HCEC 1CT (cell line): ENCODE data around the gene LDB3.
"Not testable (repeated sequence)": the region's sequence is repeated elsewhere in the genome, so short reads cannot be mapped to it uniquely, and the experiment has no call there.

Experiments used
- DNase-seq: peaks from one replicate; pipeline ENCODE4 v3.0.0-alpha.2; 2017

The LDB3 gene

GRCh38 chr10:86733260-86733671 lies 65.0 kb downstream of the LDB3 start:
- no peak for DNase-seq

DNA sequence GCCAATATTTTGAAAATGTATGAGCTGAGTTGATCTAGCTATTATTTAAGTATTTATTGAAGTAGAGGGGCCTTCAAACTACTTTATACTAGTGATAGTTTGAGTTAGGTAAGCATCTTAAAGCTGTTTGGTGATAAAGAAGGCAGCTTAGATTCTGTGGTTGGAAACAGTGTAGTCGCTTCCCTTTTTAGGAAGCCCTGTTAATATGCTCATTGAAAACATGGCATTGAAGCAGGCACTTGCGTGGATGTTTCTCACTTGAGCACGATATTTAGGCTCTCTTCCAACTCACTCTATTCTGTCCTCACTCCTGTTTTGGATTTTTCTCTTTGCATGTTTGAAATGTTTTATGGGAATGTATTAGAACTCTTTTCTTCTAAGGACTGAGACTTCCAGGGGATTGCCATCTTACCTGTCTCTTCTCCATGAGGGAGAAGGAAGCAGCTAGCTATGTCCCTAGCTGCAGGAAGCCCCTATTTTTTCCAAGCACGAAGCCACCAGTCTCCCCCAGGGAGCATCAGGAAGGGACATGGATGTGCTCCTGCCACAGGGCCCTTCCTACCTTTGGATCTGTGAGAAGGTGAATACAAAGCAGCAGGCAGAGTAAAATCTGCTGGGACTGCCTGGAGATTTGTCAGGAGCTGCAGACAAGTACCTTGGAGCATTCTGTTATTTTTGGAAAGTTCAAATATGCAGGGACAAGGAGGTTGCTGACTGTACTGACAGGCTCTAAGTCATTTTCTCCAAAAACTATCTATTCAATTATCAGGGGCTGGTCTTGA lies 66.1 kb downstream of the LDB3 start:
- DNase-seq = no peak

GRCh38 chr10:86735278-86735677 lies 67.0 kb downstream of the LDB3 start:
- DNase-seq = not testable (repeated sequence)

DNA sequence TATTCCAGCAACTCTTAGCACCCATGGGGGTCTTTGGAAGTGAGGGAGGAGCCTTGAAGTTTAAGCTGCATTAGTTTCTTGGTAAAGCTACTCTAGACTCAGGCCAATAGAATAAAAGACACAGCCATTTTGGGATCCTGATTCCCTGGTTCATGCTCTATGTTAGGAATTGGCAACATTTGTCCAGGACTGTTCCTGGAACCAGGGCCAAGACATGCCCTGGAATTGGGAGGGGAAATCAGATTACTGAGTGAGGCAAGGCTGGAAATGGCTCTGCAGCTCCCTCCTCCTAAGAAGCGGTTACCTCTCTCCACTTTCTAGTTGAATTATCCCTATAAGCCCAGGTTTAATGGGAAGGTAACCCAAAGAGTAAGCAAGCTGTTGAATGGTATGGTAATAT lies 73.9 kb downstream of the LDB3 start:
- no peak for DNase-seq

DNA sequence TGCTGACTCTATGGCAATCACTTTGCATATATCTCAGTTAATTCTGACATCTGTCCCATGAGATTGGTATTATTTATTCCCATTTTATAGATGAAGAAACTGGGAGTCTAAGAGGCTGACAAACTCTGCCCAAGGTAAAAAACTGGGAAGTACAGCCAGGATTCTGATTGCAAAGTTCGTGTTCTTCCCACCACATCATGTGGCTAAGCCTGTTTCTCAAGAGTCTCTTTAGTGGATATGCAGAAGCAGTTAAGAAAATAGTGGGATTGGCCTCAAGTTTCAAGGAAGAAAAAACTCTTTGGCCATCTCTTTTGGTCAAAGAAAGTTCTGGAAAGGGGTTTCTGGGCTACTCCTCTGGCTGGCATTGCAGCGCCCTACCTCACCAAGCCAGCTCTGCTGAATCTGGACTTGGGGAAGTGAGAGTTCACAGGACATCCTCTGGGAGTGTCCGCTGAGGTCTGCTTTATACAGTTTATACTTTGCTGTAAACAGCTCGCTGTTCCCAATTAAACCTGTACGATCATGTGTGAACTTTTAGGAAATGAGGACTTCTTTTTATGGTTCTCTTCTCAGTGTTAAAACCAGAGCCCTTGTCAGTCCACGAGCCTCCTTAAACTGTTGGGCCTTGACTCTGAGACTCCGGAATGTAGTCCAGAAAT lies 75.9 kb downstream of the LDB3 start:
- no peak for DNase-seq

DNA sequence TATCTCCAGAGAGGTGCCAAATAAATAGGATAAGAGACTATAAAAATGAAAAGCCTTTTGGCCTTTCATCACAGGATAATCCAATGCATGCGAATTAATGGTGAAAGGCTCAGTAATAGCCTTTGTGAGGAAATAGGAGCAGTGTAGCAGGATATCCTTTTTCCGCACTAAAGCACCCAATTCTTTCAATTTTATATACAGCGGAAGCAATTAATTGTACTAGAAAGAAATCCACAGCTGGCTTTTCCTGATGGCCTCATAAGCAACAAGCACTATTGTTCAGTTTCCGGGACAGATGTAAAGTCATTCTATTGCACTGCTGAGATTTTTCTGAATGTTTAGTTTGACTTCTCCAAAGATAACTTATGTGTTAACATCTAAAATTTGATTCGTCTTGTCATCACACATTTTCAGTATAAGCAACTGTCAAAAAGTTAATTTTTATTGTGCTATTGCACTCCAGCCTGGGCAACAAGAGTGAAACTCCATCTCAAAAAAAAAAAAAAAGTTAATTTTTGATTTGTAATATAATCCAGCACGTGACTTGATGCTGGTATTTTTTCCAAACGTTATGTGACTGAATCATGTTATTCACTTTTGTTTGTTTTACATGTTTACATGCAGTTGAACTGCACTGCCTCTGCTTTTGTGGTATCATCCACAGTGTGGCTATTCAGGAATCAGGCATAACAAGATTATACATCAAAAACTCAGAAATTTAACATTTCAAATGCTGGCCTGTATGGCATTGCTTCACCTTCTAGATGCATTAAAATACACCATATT lies 79.7 kb downstream of the LDB3 start:
- DNase-seq = no peak

DNA sequence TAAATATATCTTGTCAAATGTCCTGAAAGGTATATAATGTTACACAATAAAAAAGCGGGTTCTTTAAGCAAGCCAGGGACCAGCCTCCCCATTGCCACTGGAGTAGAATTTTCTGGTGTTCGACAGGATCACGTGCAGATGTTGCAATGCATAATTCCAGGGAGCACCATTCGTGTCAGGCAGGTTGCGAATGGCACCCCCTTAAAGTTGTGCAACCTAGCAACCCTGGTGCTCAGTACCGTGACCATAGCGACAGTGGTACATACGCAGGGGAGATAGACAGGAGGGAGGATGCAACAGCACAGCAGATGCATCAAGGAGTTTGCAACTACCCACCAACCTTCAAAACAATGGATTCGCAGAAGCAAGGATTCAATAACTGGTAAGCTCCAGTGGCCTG lies 81.5 kb downstream of the LDB3 start:
- no peak for DNase-seq

DNA sequence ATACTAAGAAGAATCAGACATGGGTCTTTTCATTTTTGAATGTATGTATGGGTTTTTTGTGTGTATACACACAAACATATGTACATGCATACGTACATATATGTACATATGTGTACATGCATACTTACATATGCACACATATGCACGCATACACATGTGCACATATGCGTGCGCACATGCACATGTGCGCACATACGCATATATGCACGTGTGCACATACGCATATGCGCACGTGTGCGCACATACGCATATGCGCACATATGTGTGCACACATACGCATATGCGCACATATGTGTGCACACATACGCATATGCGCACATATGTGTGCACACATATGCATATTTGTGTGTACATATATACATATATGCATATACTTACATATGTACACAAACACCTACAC lies 83.2 kb downstream of the LDB3 start:
- no peak for DNase-seq

DNA sequence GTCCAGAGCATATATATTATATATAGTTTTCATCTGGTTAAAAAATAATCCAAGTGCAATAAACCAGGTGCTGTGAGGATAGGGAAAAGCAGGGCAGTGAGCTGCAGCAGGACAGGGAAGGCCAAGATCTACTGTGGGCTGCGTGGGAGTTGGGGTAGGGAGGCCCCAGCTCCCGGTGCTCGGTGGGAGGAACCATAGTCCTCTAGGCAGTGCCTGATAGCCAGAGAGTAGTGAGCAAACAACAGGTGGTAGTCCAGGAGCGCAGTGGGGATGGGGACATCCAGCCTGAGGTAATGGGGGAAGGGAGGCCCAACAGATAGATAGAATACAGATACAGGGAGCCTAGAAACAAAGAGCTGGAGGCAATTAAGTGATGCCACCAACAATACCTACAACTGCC lies 84.0 kb downstream of the LDB3 start:
- no peak for DNase-seq

DNA sequence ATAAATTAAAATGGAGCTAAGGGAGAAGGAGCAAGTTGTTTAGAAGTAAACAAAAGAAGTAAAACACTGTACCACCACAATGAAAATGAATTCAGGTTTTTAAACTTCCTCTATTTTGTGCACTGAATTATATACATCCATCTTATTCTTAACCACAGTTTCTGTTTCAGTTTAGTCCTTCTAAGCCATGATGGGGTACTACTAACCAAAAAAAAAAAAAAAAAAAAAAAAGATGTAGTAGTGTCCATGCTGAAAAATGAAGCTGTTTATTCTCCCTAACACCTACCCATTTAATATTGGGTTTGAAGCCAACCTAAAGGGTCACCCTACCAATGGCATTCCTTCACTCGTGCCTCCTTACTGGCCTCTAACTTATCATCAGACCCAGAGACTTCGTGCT lies 84.7 kb downstream of the LDB3 start:
- DNase-seq = no peak

DNA sequence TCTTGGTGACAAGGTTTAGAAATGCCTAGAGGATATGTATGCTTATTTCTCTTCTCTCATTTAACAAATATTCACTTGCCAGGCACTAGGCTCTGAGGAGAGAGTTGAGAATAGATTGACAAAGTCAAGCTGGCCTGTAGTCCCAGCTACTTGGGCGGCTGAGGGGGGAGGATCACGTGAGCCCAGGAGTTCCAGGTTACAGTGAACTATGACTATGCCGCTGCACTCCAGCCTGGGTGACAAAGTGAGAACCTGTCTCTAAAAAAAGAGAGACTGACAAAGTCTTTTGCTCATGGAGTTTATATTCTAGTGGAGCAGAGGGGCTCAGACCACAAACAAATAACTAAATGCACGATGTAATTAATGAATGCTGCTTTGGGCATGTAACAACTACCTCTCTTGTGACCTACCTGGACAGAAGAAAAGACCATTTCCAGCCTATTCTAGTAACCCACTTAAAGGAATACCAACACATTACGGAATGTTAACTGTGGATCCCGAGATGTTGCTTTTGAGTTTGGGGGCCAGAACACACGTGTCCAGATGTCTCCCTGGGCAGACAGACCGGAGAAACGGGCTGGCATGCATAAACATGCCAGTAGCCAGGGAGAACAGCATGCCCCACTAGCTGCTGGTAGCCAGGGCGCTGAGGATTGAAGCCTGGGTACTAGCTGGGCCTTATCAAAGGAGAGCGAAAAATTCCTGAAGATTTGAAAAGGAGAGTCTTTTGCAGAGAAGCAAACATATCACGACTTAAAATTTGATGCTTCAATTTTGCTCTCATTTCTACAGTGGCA lies 85.5 kb downstream of the LDB3 start:
- DNase-seq = no peak

DNA sequence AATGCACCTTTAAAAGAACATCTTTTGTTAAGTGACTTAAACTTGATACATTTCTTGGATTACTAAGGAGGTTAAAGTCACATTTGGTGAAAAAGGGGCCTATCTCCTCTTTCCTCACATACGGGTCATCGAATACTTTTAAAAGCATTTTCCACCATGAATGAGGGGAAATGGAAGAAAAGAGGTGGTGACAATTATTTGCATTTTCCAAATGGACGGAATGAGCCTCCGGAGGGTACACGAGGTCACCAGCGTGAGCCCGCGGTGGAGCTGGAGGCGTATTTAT lies 87.1 kb downstream of the LDB3 start:
- DNase-seq = no peak

- peak; percentile 91 for DNase-seq
Observed at GRCh38 chr10:86755740-86756510, 87.6 kb downstream of the LDB3 start.

- DNase-seq = no peak
Observed at GRCh38 chr10:86756511-86757112, 88.3 kb downstream of the LDB3 start, which contains the start of gene BMPR1A. BMPR1A (plus strand) TSS chr10:86756619; CDS start chr10:86876019, 119,400 bp downstream.

DNA sequence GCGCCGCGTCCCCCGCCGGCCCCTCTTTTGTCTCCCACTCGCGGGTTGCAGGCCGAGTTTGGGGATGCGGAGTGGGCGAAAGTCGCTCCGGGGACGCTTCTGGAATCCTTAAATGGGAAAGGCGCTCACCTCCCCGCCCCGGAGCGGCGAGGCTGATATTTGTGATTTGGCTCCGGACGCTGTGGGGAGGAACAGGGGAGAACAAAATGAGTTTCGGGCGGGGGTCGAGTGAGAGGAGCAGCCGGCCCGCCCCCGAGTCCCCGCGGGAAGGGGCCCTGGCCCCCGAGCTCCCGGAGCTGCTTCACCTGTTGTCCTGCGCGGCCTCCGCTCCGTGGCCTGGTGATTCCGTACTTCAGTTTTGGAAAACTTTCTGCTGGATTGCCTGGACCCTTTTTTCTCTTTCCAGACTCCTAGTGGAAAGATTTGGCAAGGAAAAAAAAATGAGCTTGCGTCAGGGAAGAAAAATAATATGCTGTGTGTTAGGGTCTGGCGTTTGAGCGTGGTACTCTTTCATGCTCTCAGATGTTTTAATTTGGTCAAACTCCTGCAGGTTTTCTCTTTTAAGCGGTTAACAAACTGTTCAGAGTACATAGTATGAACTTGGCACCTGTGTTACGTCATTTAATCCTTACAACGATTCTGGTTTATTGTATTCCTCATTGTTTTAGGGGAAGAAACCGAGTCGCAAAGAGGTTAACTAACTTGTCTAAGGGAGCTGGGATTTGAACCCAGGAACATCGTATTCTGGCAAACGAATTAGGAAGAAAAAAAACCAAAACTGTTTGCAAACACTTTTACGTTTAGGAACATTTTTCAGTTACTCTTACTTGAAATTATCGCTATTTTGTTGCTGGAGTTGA lies 89.0 kb downstream of the LDB3 start:
- peak; percentile 78 for DNase-seq

- DNase-seq = peak; percentile 22
Observed at GRCh38 chr10:86758189-86759072, 90.1 kb downstream of the LDB3 start.

DNA sequence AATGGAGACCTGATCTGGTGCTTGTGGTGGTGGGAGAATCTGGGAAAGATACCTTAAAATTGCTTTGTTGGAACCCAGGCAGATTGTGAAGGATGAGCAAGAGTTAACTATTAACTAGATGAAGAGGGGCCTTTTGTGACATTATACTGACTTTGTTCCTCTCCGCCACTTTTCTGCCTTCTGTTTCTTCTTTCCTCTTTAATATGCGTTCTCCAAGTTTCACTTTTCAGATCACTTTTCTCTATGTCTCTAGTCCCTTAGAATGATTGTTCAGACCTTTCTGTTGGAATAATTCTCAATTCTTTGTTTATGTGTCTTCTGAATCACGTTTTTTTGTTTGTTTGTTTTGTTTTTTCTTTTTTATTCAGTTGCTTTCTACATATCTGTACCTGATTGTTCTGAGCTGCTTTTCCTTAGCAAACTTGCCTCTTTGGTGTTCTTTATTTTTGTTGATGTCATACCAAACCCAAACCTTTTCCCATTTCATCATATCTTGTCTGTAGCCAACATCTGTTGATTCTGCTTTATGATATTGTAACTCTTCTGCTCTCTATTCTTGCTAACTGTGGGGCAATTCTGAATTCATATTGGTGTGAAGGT lies 90.9 kb downstream of the LDB3 start:
- peak; percentile 20 for DNase-seq

GRCh38 chr10:86763404-86763803 lies 95.1 kb downstream of the LDB3 start:
- no peak for DNase-seq

GRCh38 chr10:86765548-86765947 lies 97.2 kb downstream of the LDB3 start:
- no peak for DNase-seq
